WERI-Rb-1 (cell line): ENCODE measurements around the gene CNTNAP1.

Source experiments
- DNase-seq: peaks from one replicate; pipeline ENCODE4 v3.0.0-alpha.2; 2020
- H3K27ac ChIP-seq: fragments of 250-450 bp; sonication (Bioruptor Pico); 2 replicates; pipeline ENCODE4 v1.5.1; 2020; ENCODE audit warnings: mild to moderate bottlenecking, moderate library complexity
- H3K27me3 ChIP-seq: fragments of 250-450 bp; sonication (Bioruptor Pico); 2 replicates; pipeline ENCODE4 v1.5.1; 2021; ENCODE audit warnings: mild to moderate bottlenecking, low read depth, moderate library complexity; ENCODE audit not compliant: insufficient read depth, severe bottlenecking
- H3K36me3 ChIP-seq: fragments of 250-450 bp; sonication (Bioruptor Pico); 2 replicates; pipeline ENCODE4 v1.5.1; 2020; ENCODE audit warnings: mild to moderate bottlenecking, moderate library complexity
- H3K4me3 ChIP-seq: 2 replicates; pipeline ENCODE4 v1.5.1; 2011; ENCODE audit warnings: low read depth, mild to moderate bottlenecking, control low read depth, low read length
- H3K9me3 ChIP-seq: fragments of 250-450 bp; sonication (Bioruptor Pico); 2 replicates; pipeline ENCODE4 v1.5.1; 2021; ENCODE audit warnings: mild to moderate bottlenecking, moderate library complexity; ENCODE audit not compliant: severe bottlenecking
- CTCF ChIP-seq: IDR thresholded peaks from 2 replicates; pipeline ENCODE4 v1.5.1; 2011; ENCODE audit warnings: low read depth, mild to moderate bottlenecking, control low read depth, inconsistent platforms, low read length

CNTNAP1 gene

GRCh38 chr17:42682722-42683403 lies 532 bp downstream of the CNTNAP1 start:
- H3K36me3 ChIP-seq: peaks cover 18% of the 10 kb centered on the region
- TF ChIP-seq CTCF: no peak

GRCh38 chr17:42683407-42684034 lies 1.2 kb downstream of the CNTNAP1 start:
- peaks cover 25% of the 10 kb centered on the region for H3K36me3 ChIP-seq
- no peak overlapping the region for H3K27ac ChIP-seq
- no peak for DNase-seq
- no peak for TF ChIP-seq CTCF
- H3K27me3 ChIP-seq: no peaks in the 10 kb centered on the region
- H3K9me3 ChIP-seq: no peaks in the 10 kb centered on the region
- peak overlapping the region; percentile 65 for H3K4me3 ChIP-seq

More at GRCh38 chr17:42682722-42683403, 532 bp downstream of the CNTNAP1 start:
- H3K4me3 ChIP-seq: peak overlapping the region; percentile 65
- DNase-seq: peak; percentile 81
- peak overlapping the region; percentile 46 for H3K27ac ChIP-seq
- no peaks in the 10 kb centered on the region for H3K9me3 ChIP-seq
- no peaks in the 10 kb centered on the region for H3K27me3 ChIP-seq

- Histone ChIP-seq H3K27me3 (no peaks in the 10 kb centered on the region), H3K27ac (no peak overlapping the region), H3K4me3 (no peak overlapping the region), H3K9me3 (no peaks in the 10 kb centered on the region), H3K36me3 (peaks cover 40% of the 10 kb centered on the region)
- no peak for TF ChIP-seq CTCF
- no peak for DNase-seq
Observed at GRCh38 chr17:42684929-42685556, 2.7 kb downstream of the CNTNAP1 start.

- DNase-seq: no peak
- peaks cover 46% of the 10 kb centered on the region for H3K36me3 ChIP-seq
- no peak overlapping the region for H3K4me3 ChIP-seq
- H3K27me3 ChIP-seq: no peaks in the 10 kb centered on the region
- TF ChIP-seq CTCF: no peak
- H3K9me3 ChIP-seq: no peaks in the 10 kb centered on the region
- no peak overlapping the region for H3K27ac ChIP-seq
Observed at GRCh38 chr17:42685831-42686230, 3.5 kb downstream of the CNTNAP1 start.

GRCh38 chr17:42686520-42687128 lies 4.3 kb downstream of the CNTNAP1 start:
- H3K4me3 ChIP-seq: no peak overlapping the region
- no peak for TF ChIP-seq CTCF
- no peak overlapping the region for H3K27ac ChIP-seq
- no peaks in the 10 kb centered on the region for H3K9me3 ChIP-seq
- H3K36me3 ChIP-seq: peaks cover 51% of the 10 kb centered on the region
- H3K27me3 ChIP-seq: no peaks in the 10 kb centered on the region
- DNase-seq: no peak
